K562 (cell line): ENCODE measurements around the gene ALOXE3. TPM values are rescaled to one million over a fixed set of nuclear protein-coding genes. Genes with fewer than 3 reads are reported as not detected.

Source experiments
- ATAC-seq: fragments of 200-7000 bp; cut with Tn5 transposase; 3 replicates; pipeline ENCODE4 v1.9.1; 2020; ENCODE audit warnings: moderate library complexity
- BruUV-seq: library from RNA; stranded (reverse); fragments of 400-500 nt; replicated peaks from 2 replicates; lab custom pipeline; 2021; lab: Mats Ljungman, UMichigan
- CTCF ChIA-PET: fragments of 300-600 bp; formaldehyde crosslinking; extraction: SDS; loops from one replicate; lab custom pipeline; 2021; ENCODE audit warnings: low intra/inter-chr PET ratio; lab: Yijun Ruan, JAX
- POLR2A ChIA-PET: fragments of 300-600, 350-650 bp; sonication (Branson Sonifier 250); formaldehyde crosslinking; extraction: SDS; loops from one replicate; lab custom pipeline; 2021; ENCODE audit warnings: antibody characterized with exemption, inconsistent platforms; lab: Yijun Ruan, JAX
- DNase-seq, 4 experiments: peaks; one replicate each; pipeline versions ENCODE4 v3.0.0 to v3.0.0-alpha.2; 2011 to 2018; ENCODE audit warnings: low spot score in 3 of 4, mixed read lengths in 3 of 4; ENCODE audit errors: extremely low read depth in 1 of 4
- FAIRE-seq: peaks from 2 replicates; lab custom pipeline; 2011; peaks lifted over from hg19 to GRCh38; lab: Jason Lieb, UNC
- H2AFZ ChIP-seq: 2 replicates; pipeline ENCODE4 v1.6.0; 2011; ENCODE audit warnings: low read depth, low read length, control low read depth, inconsistent platforms
- H3K27ac ChIP-seq: fragments of 200-600 bp; 3 replicates; pipeline ENCODE4 v1.8.0; 2011; ENCODE audit warnings: low read depth, mild to moderate bottlenecking, control low read depth, inconsistent platforms, low read length, moderate library complexity, mixed read lengths; ENCODE audit errors: extremely low read depth
- H3K27me3 ChIP-seq, 2 experiments: fragments of 300-600 bp in 1 of 2; 2 replicates in 1 of 2; 3 replicates in 1 of 2; pipeline versions ENCODE4 v1.6.0 to v1.8.0; 2011; ENCODE audit warnings: inconsistent platforms in 2 of 2, low read length in 2 of 2, mild to moderate bottlenecking in 1 of 2, mixed read lengths in 1 of 2, moderate library complexity in 1 of 2; ENCODE audit not compliant: control insufficient read depth in 2 of 2, insufficient read depth in 2 of 2
- H3K36me3 ChIP-seq: fragments of 300-600 bp; 3 replicates; pipeline ENCODE4 v1.8.0; 2011; ENCODE audit warnings: mild to moderate bottlenecking, low read length, inconsistent platforms; ENCODE audit not compliant: control insufficient read depth, insufficient read depth
- H3K4me1 ChIP-seq, 2 experiments: fragments of 200-600 bp in 1 of 2; replicated peaks in 1 of 2; 2 replicates in 1 of 2; 3 replicates in 1 of 2; pipeline versions ENCODE4 v1.5.1 to v1.8.0; 2011; ENCODE audit warnings: inconsistent platforms in 2 of 2, low read length in 2 of 2, mild to moderate bottlenecking in 1 of 2, mixed read lengths in 1 of 2, moderate library complexity in 1 of 2; ENCODE audit not compliant: control insufficient read depth in 2 of 2, insufficient read depth in 2 of 2
- H3K4me2 ChIP-seq: 2 replicates; pipeline ENCODE4 v1.6.1; 2011; ENCODE audit warnings: low read length, control low read depth, inconsistent platforms, mixed read lengths; ENCODE audit not compliant: insufficient read depth
- H3K4me3 ChIP-seq: fragments of 200-600 bp; sonication (generic), shearing (Covaris generic); 2 replicates; pipeline ENCODE4 v1.5.1; 2016; ENCODE audit warnings: control low read depth, inconsistent platforms
- H3K79me2 ChIP-seq: fragments of 200-600 bp; 3 replicates; pipeline ENCODE4 v1.8.0; 2011; ENCODE audit warnings: low read length, inconsistent platforms; ENCODE audit not compliant: control insufficient read depth, insufficient read depth
- H3K9ac ChIP-seq, 2 experiments: 2 replicates each; pipeline versions ENCODE4 v1.6.0 to v1.6.1; 2011; ENCODE audit warnings: low read depth in 2 of 2, low read length in 2 of 2, control low read depth in 1 of 2, inconsistent platforms in 1 of 2, mild to moderate bottlenecking in 1 of 2, mixed read lengths in 1 of 2; ENCODE audit not compliant: insufficient read depth in 1 of 2
- H3K9me1 ChIP-seq: one replicate; pipeline ENCODE4 v1.6.0; 2011; ENCODE audit warnings: inconsistent platforms, mild to moderate bottlenecking, low read length, moderate library complexity; ENCODE audit not compliant: control insufficient read depth, insufficient read depth
- H3K9me3 ChIP-seq: replicated peaks from 2 replicates; pipeline ENCODE4 v1.5.1; 2011; ENCODE audit warnings: low read depth, low read length, inconsistent platforms; ENCODE audit not compliant: control insufficient read depth, insufficient read depth
- H4K20me1 ChIP-seq: replicated peaks from 2 replicates; pipeline ENCODE4 v1.6.1; 2011; ENCODE audit warnings: low read length, inconsistent platforms, mixed read lengths; ENCODE audit not compliant: control insufficient read depth, insufficient read depth
- ETS2 ChIP-seq: IDR thresholded peaks from 2 replicates; pipeline ENCODE4 v1.6.1; 2016; ENCODE audit warnings: borderline replicate concordance, missing genetic modification characterization, mild to moderate bottlenecking, moderate library complexity, missing compliant biosample characterization; ENCODE audit not compliant: poor library complexity, severe bottlenecking
- FOXJ3 ChIP-seq: sonication (generic); formaldehyde crosslinking; IDR thresholded peaks from 2 replicates; pipeline ENCODE4 v1.4.0; 2020; ENCODE audit warnings: mild to moderate bottlenecking, missing genetic modification reagents
- FUS ChIP-seq: fragments of 200-400 bp; formaldehyde crosslinking; optimal IDR thresholded peaks from 2 replicates; pipeline ENCODE3; 2017; ENCODE audit warnings: low read depth, low read length
- HOXB6 ChIP-seq: fragments of 250-450 bp; sonication (Bioruptor Pico); IDR thresholded peaks from 2 replicates; pipeline ENCODE4 v1.5.1; 2022; ENCODE audit warnings: mild to moderate bottlenecking, borderline replicate concordance
- IRF2 ChIP-seq: sonication (generic); formaldehyde crosslinking; IDR thresholded peaks from 2 replicates; pipeline ENCODE4 v1.8.1; 2022; ENCODE audit warnings: mild to moderate bottlenecking, missing genetic modification reagents
- KDM1A ChIP-seq, 2 experiments: fragments of 450-650 bp; IDR thresholded peaks; 2 replicates each; pipeline ENCODE4 v1.6.1; 2016; ENCODE audit warnings: mild to moderate bottlenecking in 2 of 2
- KLF13 ChIP-seq: fragments of 450-650 bp; IDR thresholded peaks from 2 replicates; pipeline ENCODE4 v1.6.1; 2016; ENCODE audit warnings: missing genetic modification characterization, low read depth, mild to moderate bottlenecking, missing compliant biosample characterization, moderate library complexity, borderline replicate concordance
- KLF6 ChIP-seq: fragments of 250-450 bp; sonication (Bioruptor Pico); IDR thresholded peaks from 2 replicates; pipeline ENCODE4 v1.4.0; 2020; ENCODE audit warnings: mild to moderate bottlenecking, moderate library complexity, borderline replicate concordance
- MAFF ChIP-seq: IDR thresholded peaks from 2 replicates; pipeline ENCODE4 v1.6.1; 2012; ENCODE audit warnings: low read length, improper control_type of control experiment
- MTA2 ChIP-seq: fragments of 450-650 bp; IDR thresholded peaks from 2 replicates; pipeline ENCODE4 v1.6.1; 2016; ENCODE audit warnings: low read depth
- NR2F6 ChIP-seq: fragments of 450-650 bp; formaldehyde crosslinking; IDR thresholded peaks from 2 replicates; pipeline ENCODE4 v1.4.0; 2020; ENCODE audit warnings: mild to moderate bottlenecking
- OTX1 ChIP-seq: fragments of 450-650 bp; formaldehyde crosslinking; IDR thresholded peaks from 2 replicates; pipeline ENCODE4 v1.4.0; 2022; ENCODE audit warnings: mild to moderate bottlenecking
- PHTF2 ChIP-seq: fragments of 250-450 bp; sonication (Bioruptor Pico); IDR thresholded peaks from 2 replicates; pipeline ENCODE4 v1.5.0; 2021; ENCODE audit warnings: mild to moderate bottlenecking
- ZBTB1 ChIP-seq: sonication (generic); formaldehyde crosslinking; IDR thresholded peaks from 2 replicates; pipeline ENCODE4 v1.8.1; 2023; ENCODE audit warnings: missing genetic modification reagents, low read depth, mild to moderate bottlenecking, borderline replicate concordance
- ZNF174 ChIP-seq: fragments of 250-450 bp; sonication (Bioruptor Pico); IDR thresholded peaks from 2 replicates; pipeline ENCODE4 v1.4.0; 2020; ENCODE audit warnings: mild to moderate bottlenecking
- ZNF217 ChIP-seq: sonication (generic); formaldehyde crosslinking; IDR thresholded peaks from 2 replicates; pipeline ENCODE4 v1.8.0; 2022; ENCODE audit warnings: mild to moderate bottlenecking, missing genetic modification reagents
- ZNF347 ChIP-seq: fragments of 450-650 bp; formaldehyde crosslinking; IDR thresholded peaks from 2 replicates; pipeline ENCODE4 v1.4.0; 2020; ENCODE audit warnings: low read depth, mild to moderate bottlenecking, moderate library complexity
- WGBS: fragments of 100-300 bp; shearing (Covaris generic); methylation state at CpG from one replicate; pipeline ENCODE4 v1.1.6; 2016; ENCODE audit warnings: low coverage, mixed read lengths; ENCODE audit not compliant: insufficient coverage; ENCODE audit errors: missing lambda C conversion rate; 5-methylcytosine and 5-hydroxymethylcytosine counted together
- in situ Hi-C: fragments of 300-500 bp; cut with MboI; formaldehyde crosslinking; loops from 4 replicates; pipeline ENCODE4 v1.15.0; 2018; ENCODE audit warnings: inconsistent platforms, mixed read lengths
- intact Hi-C: fragments of 100-400 bp; cut with micrococcal nuclease; formaldehyde crosslinking; loops from 2 replicates; pipeline ENCODE4 v1.14.2; 2022
- polyA plus RNA-seq, 8 experiments: library from polyadenylated mRNA; depleted of rRNA in 4 of 8; stranded (reverse) in 5 of 8; unstranded in 3 of 8; fragments of >200 nt; fragmentation: Nextera tagmentation in 2 of 8; fragmentation: Illumina TruSeq in 1 of 8; extraction: Ambion mirVana in 2 of 8; extraction: Trizol in 1 of 8; gene quantifications; 2 replicates each; pipeline versions ENCODE4 v1.2.1 to v1.2.3, GENCODE V29; 2011 to 2014; ENCODE audit warnings: inconsistent platforms in 1 of 8, missing spikeins in 1 of 8
- total RNA-seq, 7 experiments: library from RNA; depleted of rRNA in 6 of 7; stranded (reverse); fragments of >200 nt in 6 of 7; fragmentation: Illumina TruSeq in 2 of 7; extraction: Trizol in 2 of 7; gene quantifications; 2 replicates each; pipeline versions ENCODE4 v1.2.1 to v1.2.3, GENCODE V29; 2011 to 2021; ENCODE audit warnings: low replicate concordance in 1 of 7
- TF ChIP-seq, protein P1 (sequence below): fragments of 450-650 bp; formaldehyde crosslinking; conservative IDR thresholded peaks from 2 replicates; pipeline ENCODE4 v1.4.0; 2022; ENCODE audit warnings: mild to moderate bottlenecking, missing genetic modification characterization
- TF ChIP-seq, protein P2 (sequence below): fragments of 450-650 bp; formaldehyde crosslinking; IDR thresholded peaks from 2 replicates; pipeline ENCODE4 v1.4.0; 2020; ENCODE audit warnings: mild to moderate bottlenecking, moderate library complexity
- TF ChIP-seq, protein P3 (sequence below): sonication (generic); formaldehyde crosslinking; IDR thresholded peaks from 2 replicates; pipeline ENCODE4 v1.9.0; 2022; ENCODE audit warnings: mild to moderate bottlenecking, missing genetic modification reagents

The ALOXE3 gene
- total and polyA plus RNA-seq, 9 of the 15 experiments (the other 6 are each of a cell fraction or from before 2014, with no cell fraction given), result 0.04 TPM; not detected in 8

DNA sequence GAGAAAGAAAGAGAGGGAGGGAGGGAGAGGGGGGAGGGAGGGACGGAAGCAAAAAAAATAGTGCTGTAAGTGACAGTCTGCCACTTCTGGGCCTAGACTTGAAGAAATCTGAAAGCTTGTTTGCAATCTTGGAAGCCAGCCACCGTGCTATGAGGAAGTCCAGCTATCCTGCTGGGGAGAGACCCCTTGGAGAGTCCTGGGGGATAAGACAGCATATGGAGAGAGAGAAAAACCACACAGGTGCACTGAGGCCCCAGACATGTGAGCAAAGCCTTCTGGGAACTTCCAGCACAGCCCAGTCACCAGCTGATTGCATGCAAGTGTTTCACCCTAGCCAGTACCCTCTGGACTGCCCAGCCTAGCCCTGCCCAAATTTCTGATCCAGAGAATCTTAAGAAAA, 18.2 kb downstream of the ALOXE3 start (continued):
- TF ChIP-seq, protein P1, sequence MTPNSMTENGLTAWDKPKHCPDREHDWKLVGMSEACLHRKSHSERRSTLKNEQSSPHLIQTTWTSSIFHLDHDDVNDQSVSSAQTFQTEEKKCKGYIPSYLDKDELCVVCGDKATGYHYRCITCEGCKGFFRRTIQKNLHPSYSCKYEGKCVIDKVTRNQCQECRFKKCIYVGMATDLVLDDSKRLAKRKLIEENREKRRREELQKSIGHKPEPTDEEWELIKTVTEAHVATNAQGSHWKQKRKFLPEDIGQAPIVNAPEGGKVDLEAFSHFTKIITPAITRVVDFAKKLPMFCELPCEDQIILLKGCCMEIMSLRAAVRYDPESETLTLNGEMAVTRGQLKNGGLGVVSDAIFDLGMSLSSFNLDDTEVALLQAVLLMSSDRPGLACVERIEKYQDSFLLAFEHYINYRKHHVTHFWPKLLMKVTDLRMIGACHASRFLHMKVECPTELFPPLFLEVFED (CRISPR knock-in tag), result no peak
- TF ChIP-seq KLF13, result no peak
- TF ChIP-seq FOXJ3 (CRISPR knock-in tag), result no peak
- no peak for TF ChIP-seq PHTF2 (CRISPR knock-in tag)
- TF ChIP-seq MAFF, result no peak
- no peak for TF ChIP-seq IRF2 (CRISPR knock-in tag)
- no peak for TF ChIP-seq ETS2 (tag)
- no peak for TF ChIP-seq ZNF347 (CRISPR knock-in tag)

DNA sequence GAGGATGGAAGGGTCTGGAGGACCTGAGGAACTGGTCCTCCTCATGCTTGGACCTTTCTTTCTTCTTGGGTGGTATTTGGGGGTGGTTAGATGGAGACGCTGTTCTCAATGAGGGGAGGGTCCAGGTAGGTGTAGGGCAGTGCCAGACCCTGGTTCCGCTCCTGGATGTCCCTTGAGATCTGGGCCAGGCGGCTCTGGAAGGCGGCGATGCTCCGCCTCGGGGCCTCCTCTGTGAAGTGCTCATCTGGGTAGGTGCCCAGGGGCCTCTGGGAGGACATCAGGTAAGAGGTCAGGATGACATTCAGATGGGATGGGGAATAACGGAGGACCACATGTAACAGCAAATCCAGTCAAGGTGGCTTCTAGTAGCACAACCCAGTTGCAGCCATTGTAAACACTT, 21.8 kb downstream of the ALOXE3 start:
- Histone ChIP-seq H2AFZ (no peak overlapping the region), H3K9me3 (no peaks in the 10 kb centered on the region), H3K4me2 (no peak overlapping the region), H3K4me1 (no peaks in the 10 kb centered on the region; a peak in 1 of 5 replicates), H4K20me1 (no peaks in the 10 kb centered on the region), H3K36me3 (no peaks in the 10 kb centered on the region), H3K27me3 (peaks cover 0 to 13% of the 10 kb centered on the region in 2 experiments; a peak in 2 of 5 replicates), H3K4me3 (no peak overlapping the region), H3K9ac (no peak overlapping the region), H3K27ac (no peak overlapping the region), H3K9me1 (no peaks in the 10 kb centered on the region), H3K79me2 (no peaks in the 10 kb centered on the region)
- 33% methylated on average over 4 of the region's 8 CpGs for WGBS
- ATAC-seq (no peak), DNase-seq (no peak), FAIRE-seq (no peak)
- in situ Hi-C loops, result no loop called here
- BruUV-seq, result no TSS peak
- ChIA-PET POLR2A (no interaction called here), CTCF (no interaction called here)
- intact Hi-C loops, result no loop called here
- no peak for TF ChIP-seq KDM1A (IDR thresholded peaks at IDR 0.05)
- TF ChIP-seq OTX1 (CRISPR knock-in tag), result no peak
- TF ChIP-seq FUS, result no peak
- no peak for TF ChIP-seq NR2F6 (CRISPR knock-in tag)
- no peak for TF ChIP-seq HOXB6 (CRISPR knock-in tag)
- TF ChIP-seq, protein P2, sequence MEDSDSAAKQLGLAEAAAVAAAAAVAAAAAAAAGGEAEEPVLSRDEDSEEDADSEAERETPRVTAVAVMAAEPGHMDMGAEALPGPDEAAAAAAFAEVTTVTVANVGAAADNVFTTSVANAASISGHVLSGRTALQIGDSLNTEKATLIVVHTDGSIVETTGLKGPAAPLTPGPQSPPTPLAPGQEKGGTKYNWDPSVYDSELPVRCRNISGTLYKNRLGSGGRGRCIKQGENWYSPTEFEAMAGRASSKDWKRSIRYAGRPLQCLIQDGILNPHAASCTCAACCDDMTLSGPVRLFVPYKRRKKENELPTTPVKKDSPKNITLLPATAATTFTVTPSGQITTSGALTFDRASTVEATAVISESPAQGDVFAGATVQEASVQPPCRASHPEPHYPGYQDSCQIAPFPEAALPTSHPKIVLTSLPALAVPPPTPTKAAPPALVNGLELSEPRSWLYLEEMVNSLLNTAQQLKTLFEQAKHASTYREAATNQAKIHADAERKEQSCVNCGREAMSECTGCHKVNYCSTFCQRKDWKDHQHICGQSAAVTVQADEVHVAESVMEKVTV (CRISPR knock-in tag), result no peak
- TF ChIP-seq, protein P3, sequence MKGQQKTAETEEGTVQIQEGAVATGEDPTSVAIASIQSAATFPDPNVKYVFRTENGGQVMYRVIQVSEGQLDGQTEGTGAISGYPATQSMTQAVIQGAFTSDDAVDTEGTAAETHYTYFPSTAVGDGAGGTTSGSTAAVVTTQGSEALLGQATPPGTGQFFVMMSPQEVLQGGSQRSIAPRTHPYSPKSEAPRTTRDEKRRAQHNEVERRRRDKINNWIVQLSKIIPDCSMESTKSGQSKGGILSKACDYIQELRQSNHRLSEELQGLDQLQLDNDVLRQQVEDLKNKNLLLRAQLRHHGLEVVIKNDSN (CRISPR knock-in tag), result no peak
- no peak for TF ChIP-seq ZNF217
- TF ChIP-seq ZBTB1, result no peak
- TF ChIP-seq KLF13, result no peak
- TF ChIP-seq MTA2, result no peak
- TF ChIP-seq ZNF174 (CRISPR knock-in tag), result no peak
- TF ChIP-seq KLF6 (CRISPR knock-in tag), result no peak
